OCI-LY1 (cell line): ENCODE data around the gene SERPINA3.

Experiments used
- H2AFZ ChIP-seq: fragments of 200-600 bp; sonication (generic), shearing (Covaris generic); 2 replicates; pipeline ENCODE4 v1.6.0; 2014; ENCODE audit warnings: antibody characterized with exemption, mild to moderate bottlenecking, low read length
- H3F3A ChIP-seq: fragments of 200-600 bp; sonication (generic), shearing (Covaris generic); 2 replicates; pipeline ENCODE4 v1.6.0; 2014; ENCODE audit warnings: mild to moderate bottlenecking, antibody characterized with exemption, low read length, moderate library complexity; ENCODE audit not compliant: insufficient read depth
- H3K27ac ChIP-seq: fragments of 200-600 bp; sonication (generic); 2 replicates; pipeline ENCODE4 v1.5.1; 2014; ENCODE audit warnings: low read length, mixed run types, mild to moderate bottlenecking, low read depth; ENCODE audit not compliant: poor library complexity, severe bottlenecking
- H3K27me3 ChIP-seq: fragments of 200-600 bp; sonication (generic); 2 replicates; pipeline ENCODE4 v1.6.0; 2014; ENCODE audit warnings: antibody characterized with exemption, mild to moderate bottlenecking, low read length, moderate library complexity; ENCODE audit not compliant: insufficient read depth
- H3K36me3 ChIP-seq: fragments of 200-600 bp; sonication (generic); 2 replicates; pipeline ENCODE4 v1.6.1; 2014; ENCODE audit warnings: mild to moderate bottlenecking, antibody characterized with exemption, low read length, moderate library complexity, mixed read lengths; ENCODE audit not compliant: insufficient read depth
- H3K4me1 ChIP-seq: fragments of 200-600 bp; sonication (generic); 2 replicates; pipeline ENCODE4 v1.5.1; 2014; ENCODE audit warnings: mild to moderate bottlenecking, low read length, moderate library complexity; ENCODE audit not compliant: insufficient read depth, severe bottlenecking
- H3K4me2 ChIP-seq: fragments of 200-600 bp; sonication (generic), shearing (Covaris generic); 2 replicates; pipeline ENCODE4 v1.6.1; 2014; ENCODE audit warnings: low read length
- H3K4me3 ChIP-seq: fragments of 200-600 bp; sonication (generic); 2 replicates; pipeline ENCODE4 v1.5.1; 2014; ENCODE audit warnings: low read length, low read depth, mild to moderate bottlenecking, mixed read lengths; ENCODE audit not compliant: poor library complexity, severe bottlenecking
- H3K79me2 ChIP-seq: fragments of 200-600 bp; shearing (Covaris generic); 2 replicates; pipeline ENCODE4 v1.6.1; 2016; ENCODE audit warnings: mixed run types, low read length, mixed read lengths; ENCODE audit not compliant: insufficient read depth
- H3K9ac ChIP-seq: fragments of 200-600 bp; sonication (generic), shearing (Covaris generic); 2 replicates; pipeline ENCODE4 v1.6.1; 2014; ENCODE audit warnings: mild to moderate bottlenecking, low read length, mixed read lengths
- H3K9me2 ChIP-seq: fragments of 200-600 bp; sonication (generic), shearing (Covaris generic); 2 replicates; pipeline ENCODE4 v1.6.1; 2014; ENCODE audit warnings: low read depth, mild to moderate bottlenecking, low read length, mixed read lengths
- H3K9me3 ChIP-seq: fragments of 200-600 bp; shearing (Covaris generic); 2 replicates; pipeline ENCODE4 v1.6.1; 2014; ENCODE audit warnings: low read length, mixed read lengths
- H4K20me1 ChIP-seq: fragments of 200-600 bp; sonication (generic), shearing (Covaris generic); 2 replicates; pipeline ENCODE4 v1.6.0; 2016; ENCODE audit warnings: mild to moderate bottlenecking, low read length; ENCODE audit not compliant: insufficient read depth
- EZH2 ChIP-seq: fragments of 200-600 bp; sonication (generic), shearing (Covaris generic); IDR thresholded peaks from 2 replicates; pipeline ENCODE4 v1.8.0; 2017; ENCODE audit warnings: borderline replicate concordance, mixed run types, mild to moderate bottlenecking, antibody characterized with exemption, low read length, moderate library complexity, mixed read lengths
- TF ChIP-seq, protein P1 (sequence below): fragments of 200-600 bp; sonication (generic), shearing (Covaris generic); IDR thresholded peaks from 2 replicates; pipeline ENCODE4 v1.5.1; 2017; ENCODE audit warnings: mild to moderate bottlenecking, antibody characterized with exemption, low read length, moderate library complexity, mixed read lengths

SERPINA3 gene

DNA sequence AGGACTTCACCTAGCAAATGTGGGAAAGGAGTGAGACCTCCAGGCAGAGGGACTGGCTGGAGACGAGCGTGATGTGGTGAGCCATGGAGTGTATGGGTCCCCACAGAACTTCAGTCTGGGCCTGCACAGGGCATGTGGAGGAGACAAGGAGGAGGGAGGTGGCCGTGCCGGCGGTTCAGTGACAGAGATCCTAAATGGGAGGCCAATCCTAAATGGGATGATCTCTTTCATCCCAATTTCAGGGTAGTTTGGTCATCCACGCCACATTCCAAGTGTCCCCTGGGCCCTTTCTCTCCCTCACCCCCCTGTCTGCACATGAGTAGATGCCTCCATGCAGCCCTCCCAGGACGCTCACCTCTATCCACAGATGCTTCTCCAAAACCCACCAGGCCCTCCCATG, 17.8 kb upstream of the SERPINA3 start:
- Histone ChIP-seq H3K4me1 (no peaks in the 10 kb centered on the region), H3F3A (no peaks in the 10 kb centered on the region), H3K79me2 (no peaks in the 10 kb centered on the region), H4K20me1 (no peaks in the 10 kb centered on the region), H3K4me3 (no peak overlapping the region), H3K9me3 (no peaks in the 10 kb centered on the region), H3K9ac (no peak overlapping the region), H3K4me2 (no peak overlapping the region), H3K27ac (no peak overlapping the region), H2AFZ (no peak overlapping the region), H3K36me3 (no peaks in the 10 kb centered on the region), H3K27me3 (no peaks in the 10 kb centered on the region; the same call in 1 of the 2 replicates), H3K9me2 (no peaks in the 10 kb centered on the region)
- no peak for TF ChIP-seq EZH2
- TF ChIP-seq, protein P1, sequence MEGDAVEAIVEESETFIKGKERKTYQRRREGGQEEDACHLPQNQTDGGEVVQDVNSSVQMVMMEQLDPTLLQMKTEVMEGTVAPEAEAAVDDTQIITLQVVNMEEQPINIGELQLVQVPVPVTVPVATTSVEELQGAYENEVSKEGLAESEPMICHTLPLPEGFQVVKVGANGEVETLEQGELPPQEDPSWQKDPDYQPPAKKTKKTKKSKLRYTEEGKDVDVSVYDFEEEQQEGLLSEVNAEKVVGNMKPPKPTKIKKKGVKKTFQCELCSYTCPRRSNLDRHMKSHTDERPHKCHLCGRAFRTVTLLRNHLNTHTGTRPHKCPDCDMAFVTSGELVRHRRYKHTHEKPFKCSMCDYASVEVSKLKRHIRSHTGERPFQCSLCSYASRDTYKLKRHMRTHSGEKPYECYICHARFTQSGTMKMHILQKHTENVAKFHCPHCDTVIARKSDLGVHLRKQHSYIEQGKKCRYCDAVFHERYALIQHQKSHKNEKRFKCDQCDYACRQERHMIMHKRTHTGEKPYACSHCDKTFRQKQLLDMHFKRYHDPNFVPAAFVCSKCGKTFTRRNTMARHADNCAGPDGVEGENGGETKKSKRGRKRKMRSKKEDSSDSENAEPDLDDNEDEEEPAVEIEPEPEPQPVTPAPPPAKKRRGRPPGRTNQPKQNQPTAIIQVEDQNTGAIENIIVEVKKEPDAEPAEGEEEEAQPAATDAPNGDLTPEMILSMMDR: no peak

DNA sequence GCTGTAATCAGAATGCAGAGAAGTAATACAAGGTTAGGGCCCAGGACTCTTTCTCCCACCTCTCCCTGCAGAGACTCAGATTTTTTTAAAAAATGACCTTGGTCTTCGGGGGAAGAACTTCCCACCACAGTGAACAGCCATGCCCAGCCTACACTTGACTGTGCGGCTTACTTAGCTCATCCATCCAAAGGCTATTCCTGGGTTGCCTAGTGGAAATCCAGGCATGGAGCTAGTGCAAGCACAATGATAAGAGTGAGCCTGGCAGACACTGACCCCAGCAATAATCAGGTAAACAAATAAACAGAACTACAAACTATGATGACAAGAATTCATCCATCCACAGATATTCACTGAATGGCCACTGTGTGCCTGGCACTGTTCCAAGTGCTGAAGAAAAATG, 16.3 kb upstream of the SERPINA3 start:
- H3K4me1 ChIP-seq: no peaks in the 10 kb centered on the region
- no peaks in the 10 kb centered on the region for H3K9me3 ChIP-seq
- H3K27me3 ChIP-seq: no peaks in the 10 kb centered on the region; the same call in 1 of the 2 replicates
- no peak overlapping the region for H2AFZ ChIP-seq
- no peaks in the 10 kb centered on the region for H4K20me1 ChIP-seq
- no peaks in the 10 kb centered on the region for H3K79me2 ChIP-seq
- no peaks in the 10 kb centered on the region for H3K36me3 ChIP-seq
- H3F3A ChIP-seq: no peaks in the 10 kb centered on the region
- H3K9me2 ChIP-seq: no peaks in the 10 kb centered on the region
- TF ChIP-seq EZH2: no peak
- TF ChIP-seq, protein P1: no peak
- no peak overlapping the region for H3K4me3 ChIP-seq
- no peak overlapping the region for H3K9ac ChIP-seq
- H3K4me2 ChIP-seq: no peak overlapping the region
- no peak overlapping the region for H3K27ac ChIP-seq

DNA sequence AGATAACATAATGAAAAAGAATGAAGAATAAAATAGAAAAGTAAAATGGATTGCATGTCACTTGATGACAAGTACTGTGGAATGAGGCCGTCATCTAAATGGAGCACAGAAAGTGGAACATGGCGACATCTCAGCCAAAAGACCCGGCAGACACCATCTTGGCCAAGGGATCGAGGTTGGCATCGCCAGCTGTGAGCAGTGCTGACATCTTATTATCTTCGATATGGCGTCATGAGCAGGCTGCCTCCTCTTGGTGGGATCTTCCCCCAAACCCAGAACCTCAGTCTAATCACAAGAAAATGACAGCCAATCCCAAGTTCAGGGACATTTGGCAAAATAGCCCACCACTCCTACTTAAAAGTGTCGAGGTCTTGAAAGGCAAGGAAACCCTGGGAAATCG, 15.8 kb upstream of the SERPINA3 start:
- no peaks in the 10 kb centered on the region for H4K20me1 ChIP-seq
- no peak overlapping the region for H3K4me3 ChIP-seq
- no peaks in the 10 kb centered on the region for H3K36me3 ChIP-seq
- no peak overlapping the region for H3K9ac ChIP-seq
- H3K9me3 ChIP-seq: no peaks in the 10 kb centered on the region
- H3K4me1 ChIP-seq: no peaks in the 10 kb centered on the region
- no peaks in the 10 kb centered on the region for H3K9me2 ChIP-seq
- H3F3A ChIP-seq: no peaks in the 10 kb centered on the region
- no peak overlapping the region for H3K27ac ChIP-seq
- no peak for TF ChIP-seq EZH2
- TF ChIP-seq, protein P1: no peak
- H3K4me2 ChIP-seq: no peak overlapping the region
- H2AFZ ChIP-seq: no peak overlapping the region
- H3K27me3 ChIP-seq: no peaks in the 10 kb centered on the region; the same call in 1 of the 2 replicates
- no peaks in the 10 kb centered on the region for H3K79me2 ChIP-seq
